ENCODE results near the gene G6PC3. TPM values are rescaled to one million over a fixed set of nuclear protein-coding genes. Genes with fewer than 3 reads are reported as not detected.
"Not testable (repeated sequence)": the region's sequence is repeated elsewhere in the genome, so short reads cannot be mapped to it uniquely, and the experiment has no call there.

The G6PC3 gene
- total RNA-seq (ENCODE audit: unreplicated experiment): 51.2 TPM
- long read RNA-seq, transcript G6PC3-201 (6 exons, 1,533 nt): major isoform, 14 of 19 reads
- long read RNA-seq, partial matches to known transcripts: 0 of 19 reads
- long read RNA-seq, other reads (novel, unspliced or antisense): 1 of 19 reads

GRCh38 chr17:44070455-44071197 lies at the start of gene G6PC3:
Gene G6PC3, plus strand, starts transcription at chr17:44070735. Its CDS starts 231 bp downstream, at chr17:44070966.
- no peaks in the 10 kb centered on the region for H3K36me3 Mint-ChIP-seq (ENCODE audit: unreplicated experiment)
- peaks cover 20% of the 10 kb centered on the region for H3K9me3 Mint-ChIP-seq (ENCODE audit: unreplicated experiment)
- DNase-seq: peak; percentile 98
- peak within 1 kb of the TSS; percentile 93 for H3K27ac Mint-ChIP-seq (ENCODE audit: unreplicated experiment)
- peaks cover 14% of the 10 kb centered on the region for H3K4me1 Mint-ChIP-seq (ENCODE audit: low read depth, unreplicated experiment)
- no peak for TF ChIP-seq CTCF (IDR thresholded peaks at IDR 0.05; ENCODE audit: partially characterized antibody, unreplicated experiment)
- H3K4me3 Mint-ChIP-seq (ENCODE audit: unreplicated experiment): peak within 1 kb of the TSS; percentile 92
- H3K27me3 Mint-ChIP-seq (ENCODE audit: unreplicated experiment): peaks cover 8% of the 10 kb centered on the region

GRCh38 chr17:44021227-44021626 lies 49.3 kb upstream of the G6PC3 start:
- H3K4me1 Mint-ChIP-seq (ENCODE audit: low read depth, unreplicated experiment): peaks cover 26% of the 10 kb centered on the region
- not testable (repeated sequence) for H3K9me3 Mint-ChIP-seq (ENCODE audit: unreplicated experiment); H3K27me3 Mint-ChIP-seq (ENCODE audit: unreplicated experiment); H3K4me3 Mint-ChIP-seq (ENCODE audit: unreplicated experiment); H3K36me3 Mint-ChIP-seq (ENCODE audit: unreplicated experiment); H3K27ac Mint-ChIP-seq (ENCODE audit: unreplicated experiment); DNase-seq

- Mint-ChIP-seq H3K27me3 (ENCODE audit: unreplicated experiment) (peaks cover 4% of the 10 kb centered on the region), H3K36me3 (ENCODE audit: unreplicated experiment) (no peaks in the 10 kb centered on the region), H3K4me1 (ENCODE audit: low read depth, unreplicated experiment) (peaks cover 26% of the 10 kb centered on the region), H3K27ac (ENCODE audit: unreplicated experiment) (no peak overlapping the region), H3K9me3 (ENCODE audit: unreplicated experiment) (peaks cover 9% of the 10 kb centered on the region), H3K4me3 (ENCODE audit: unreplicated experiment) (peak overlapping the region; percentile 67)
- no peak for TF ChIP-seq CTCF (IDR thresholded peaks at IDR 0.05; ENCODE audit: partially characterized antibody, unreplicated experiment)
- no peak for DNase-seq
These were observed 48.3 kb upstream of the G6PC3 start for GRCh38 chr17:44022246-44022645.

GRCh38 chr17:44023545-44024270 lies 46.8 kb upstream of the G6PC3 start:
- H3K27ac Mint-ChIP-seq (ENCODE audit: unreplicated experiment): peak overlapping the region; percentile 33
- H3K4me1 Mint-ChIP-seq (ENCODE audit: low read depth, unreplicated experiment): peaks cover 26% of the 10 kb centered on the region
- peaks cover 9% of the 10 kb centered on the region for H3K9me3 Mint-ChIP-seq (ENCODE audit: unreplicated experiment)
- H3K36me3 Mint-ChIP-seq (ENCODE audit: unreplicated experiment): no peaks in the 10 kb centered on the region
- TF ChIP-seq CTCF (IDR thresholded peaks at IDR 0.05; ENCODE audit: partially characterized antibody, unreplicated experiment): no peak
- H3K27me3 Mint-ChIP-seq (ENCODE audit: unreplicated experiment): peaks cover 4% of the 10 kb centered on the region
- H3K4me3 Mint-ChIP-seq (ENCODE audit: unreplicated experiment): peak overlapping the region; percentile 63
- no peak for DNase-seq

GRCh38 chr17:44024271-44024663 lies 46.3 kb upstream of the G6PC3 start:
- Mint-ChIP-seq H3K27ac (ENCODE audit: unreplicated experiment) (peak overlapping the region; percentile 13), H3K4me1 (ENCODE audit: low read depth, unreplicated experiment) (peaks cover 27% of the 10 kb centered on the region), H3K9me3 (ENCODE audit: unreplicated experiment) (peaks cover 9% of the 10 kb centered on the region), H3K4me3 (ENCODE audit: unreplicated experiment) (peak overlapping the region; percentile 63), H3K36me3 (ENCODE audit: unreplicated experiment) (no peaks in the 10 kb centered on the region), H3K27me3 (ENCODE audit: unreplicated experiment) (peaks cover 4% of the 10 kb centered on the region)
- TF ChIP-seq CTCF (IDR thresholded peaks at IDR 0.05; ENCODE audit: partially characterized antibody, unreplicated experiment): no peak
- peak; percentile 43 for DNase-seq
